ENCODE data around the gene FGF6. TPM values are rescaled to one million over a fixed set of nuclear protein-coding genes. Genes with fewer than 3 reads are reported as not detected.

Gene FGF6
- total RNA-seq, 4 donors from 2014 or later, result not detected

- Histone ChIP-seq H3K27me3 (no peaks in the 10 kb centered on the region), H3K9me3 (no peaks in the 10 kb centered on the region), H3K36me3 (no peaks in the 10 kb centered on the region), H3K27ac (no peak overlapping the region), H3K4me3 (no peak overlapping the region), H3K4me1 (no peaks in the 10 kb centered on the region)
- intact Hi-C loops (cut with DNase I; ENCODE audit: low total_unique reads), result no loop called here
- TF ChIP-seq, protein P1, sequence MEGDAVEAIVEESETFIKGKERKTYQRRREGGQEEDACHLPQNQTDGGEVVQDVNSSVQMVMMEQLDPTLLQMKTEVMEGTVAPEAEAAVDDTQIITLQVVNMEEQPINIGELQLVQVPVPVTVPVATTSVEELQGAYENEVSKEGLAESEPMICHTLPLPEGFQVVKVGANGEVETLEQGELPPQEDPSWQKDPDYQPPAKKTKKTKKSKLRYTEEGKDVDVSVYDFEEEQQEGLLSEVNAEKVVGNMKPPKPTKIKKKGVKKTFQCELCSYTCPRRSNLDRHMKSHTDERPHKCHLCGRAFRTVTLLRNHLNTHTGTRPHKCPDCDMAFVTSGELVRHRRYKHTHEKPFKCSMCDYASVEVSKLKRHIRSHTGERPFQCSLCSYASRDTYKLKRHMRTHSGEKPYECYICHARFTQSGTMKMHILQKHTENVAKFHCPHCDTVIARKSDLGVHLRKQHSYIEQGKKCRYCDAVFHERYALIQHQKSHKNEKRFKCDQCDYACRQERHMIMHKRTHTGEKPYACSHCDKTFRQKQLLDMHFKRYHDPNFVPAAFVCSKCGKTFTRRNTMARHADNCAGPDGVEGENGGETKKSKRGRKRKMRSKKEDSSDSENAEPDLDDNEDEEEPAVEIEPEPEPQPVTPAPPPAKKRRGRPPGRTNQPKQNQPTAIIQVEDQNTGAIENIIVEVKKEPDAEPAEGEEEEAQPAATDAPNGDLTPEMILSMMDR (IDR thresholded peaks at IDR 0.05), result no peak
- TF ChIP-seq POLR2A (IDR thresholded peaks at IDR 0.05), result no peak
- no peak for DNase-seq
Measured at GRCh38 chr12:4420138-4420670, 25.4 kb downstream of the FGF6 start.

- H3K4me1 ChIP-seq, result no peaks in the 10 kb centered on the region
- no peaks in the 10 kb centered on the region for H3K9me3 ChIP-seq
- H3K4me3 ChIP-seq, result no peak overlapping the region
- no peaks in the 10 kb centered on the region for H3K27me3 ChIP-seq
- H3K27ac ChIP-seq, result no peak overlapping the region
- DNase-seq, result no peak
- no peak for TF ChIP-seq POLR2A (IDR thresholded peaks at IDR 0.05)
- TF ChIP-seq, protein P1 (IDR thresholded peaks at IDR 0.05), result no peak
- intact Hi-C loops (cut with DNase I; ENCODE audit: low total_unique reads), result no loop called here
- H3K36me3 ChIP-seq, result no peaks in the 10 kb centered on the region
Measured at GRCh38 chr12:4418913-4419312, 26.7 kb downstream of the FGF6 start.

- no peak for DNase-seq
- intact Hi-C loops (cut with DNase I; ENCODE audit: low total_unique reads), result no loop called here
- no peaks in the 10 kb centered on the region for H3K27me3 ChIP-seq
- H3K36me3 ChIP-seq, result no peaks in the 10 kb centered on the region
- H3K4me1 ChIP-seq, result no peaks in the 10 kb centered on the region
- TF ChIP-seq, protein P1 (IDR thresholded peaks at IDR 0.05), result no peak
- TF ChIP-seq POLR2A (IDR thresholded peaks at IDR 0.05), result no peak
- H3K27ac ChIP-seq, result no peak overlapping the region
- H3K9me3 ChIP-seq, result no peaks in the 10 kb centered on the region
- no peak overlapping the region for H3K4me3 ChIP-seq
Measured at GRCh38 chr12:4417936-4418335, 27.7 kb downstream of the FGF6 start.

- TF ChIP-seq, protein P1 (IDR thresholded peaks at IDR 0.05), result no peak
- no peak for TF ChIP-seq POLR2A (IDR thresholded peaks at IDR 0.05)
- no peak overlapping the region for H3K27ac ChIP-seq
Measured at GRCh38 chr12:4417455-4417854, 28.2 kb downstream of the FGF6 start.

DNA sequence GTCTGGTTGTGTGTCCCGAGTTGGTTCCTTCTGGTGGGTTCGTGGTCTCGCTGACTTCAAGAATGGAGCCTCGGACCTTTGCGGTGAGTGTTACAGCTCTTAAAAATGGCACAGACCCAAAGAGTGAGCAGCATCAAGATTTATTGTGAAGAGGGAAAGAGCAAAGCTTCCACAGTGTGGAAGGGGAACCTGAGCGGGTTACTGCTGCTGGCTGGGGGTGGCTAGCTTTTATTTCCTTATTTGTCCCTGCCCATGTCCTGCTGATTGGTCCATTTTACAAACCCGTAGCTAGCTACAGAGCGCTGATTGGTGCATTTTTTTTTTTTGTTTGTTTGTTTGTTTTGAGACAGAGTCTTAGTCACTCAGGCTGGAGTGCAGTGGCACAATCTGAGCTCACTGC lies 29.3 kb downstream of the FGF6 start:
- Histone ChIP-seq H3K4me1 (no peaks in the 10 kb centered on the region), H3K36me3 (no peaks in the 10 kb centered on the region), H3K4me3 (no peak overlapping the region), H3K27ac (no peak overlapping the region), H3K9me3 (no peaks in the 10 kb centered on the region), H3K27me3 (no peaks in the 10 kb centered on the region)
- TF ChIP-seq POLR2A (IDR thresholded peaks at IDR 0.05), result no peak
- TF ChIP-seq, protein P1 (IDR thresholded peaks at IDR 0.05), result no peak
- no peak for DNase-seq
- intact Hi-C loops (cut with DNase I; ENCODE audit: low total_unique reads), result no loop called here

More at GRCh38 chr12:4417455-4417854, 28.2 kb downstream of the FGF6 start:
- no peak for DNase-seq
- Histone ChIP-seq H3K4me3 (no peak overlapping the region), H3K9me3 (no peaks in the 10 kb centered on the region), H3K4me1 (no peaks in the 10 kb centered on the region), H3K27me3 (no peaks in the 10 kb centered on the region), H3K36me3 (no peaks in the 10 kb centered on the region)
- intact Hi-C loops (cut with DNase I; ENCODE audit: low total_unique reads), result no loop called here

Measured in uterus (tissue), 4 donors.